Measurements from ENCODE around the gene FLRT1.

The FLRT1 gene

DNA sequence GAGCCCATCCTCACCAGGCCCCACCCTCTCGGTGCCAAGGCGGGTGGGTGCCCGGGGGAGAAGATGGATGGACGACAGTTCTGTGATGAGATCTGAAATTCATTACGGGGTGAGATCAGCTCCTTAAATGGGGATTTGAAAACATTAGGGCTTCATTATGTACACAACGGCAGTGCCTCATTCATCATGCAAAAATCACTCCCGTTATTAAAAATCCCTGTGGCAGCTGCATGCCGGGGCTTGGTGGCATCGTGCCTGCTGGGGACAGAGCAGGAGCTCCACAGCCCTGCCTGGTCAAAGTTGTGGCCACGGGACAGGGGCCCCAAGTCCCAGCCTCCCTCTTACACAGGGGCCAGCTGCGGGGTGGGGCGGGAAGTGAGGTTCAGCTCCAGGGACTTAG, 29.3 kb upstream of the FLRT1 start:
- DNase-seq (ENCODE audit: low read depth in 3 of 3) = no peak

- no peak for DNase-seq (ENCODE audit: low read depth in 3 of 3)
Measured at GRCh38 chr11:64007160-64007628, 28.5 kb upstream of the FLRT1 start.

GRCh38 chr11:64007629-64008282, 28.0 kb upstream of the FLRT1 start:
- no peak for DNase-seq (ENCODE audit: low read depth in 3 of 3)

- DNase-seq (ENCODE audit: low read depth in 3 of 3) = no peak
Measured at GRCh38 chr11:64008283-64008913, 27.3 kb upstream of the FLRT1 start.

GRCh38 chr11:64008914-64009633, 26.7 kb upstream of the FLRT1 start:
- no peak for DNase-seq (ENCODE audit: low read depth in 3 of 3)

DNA sequence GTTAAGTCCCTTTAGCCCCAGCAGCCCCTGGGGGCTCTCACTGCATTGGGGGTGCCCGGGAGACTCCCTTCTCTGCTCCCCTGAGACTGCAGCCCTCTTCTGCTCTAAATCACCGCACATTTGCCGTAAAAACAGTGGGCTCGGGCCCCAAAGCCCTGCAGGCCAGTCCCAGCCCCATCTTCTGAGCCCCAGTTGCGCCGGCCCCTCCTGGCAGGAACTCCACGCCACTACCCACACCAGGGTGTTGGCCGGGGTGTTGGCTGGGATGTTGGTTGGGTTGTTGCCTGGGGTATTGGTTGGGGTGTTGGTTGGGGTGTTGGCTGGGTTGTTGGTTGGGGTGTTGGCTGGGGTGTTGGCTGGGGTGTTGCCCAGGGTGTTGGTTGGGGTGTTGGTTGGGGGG, 26.0 kb upstream of the FLRT1 start:
- no peak for DNase-seq (ENCODE audit: low read depth in 3 of 3)

DNA sequence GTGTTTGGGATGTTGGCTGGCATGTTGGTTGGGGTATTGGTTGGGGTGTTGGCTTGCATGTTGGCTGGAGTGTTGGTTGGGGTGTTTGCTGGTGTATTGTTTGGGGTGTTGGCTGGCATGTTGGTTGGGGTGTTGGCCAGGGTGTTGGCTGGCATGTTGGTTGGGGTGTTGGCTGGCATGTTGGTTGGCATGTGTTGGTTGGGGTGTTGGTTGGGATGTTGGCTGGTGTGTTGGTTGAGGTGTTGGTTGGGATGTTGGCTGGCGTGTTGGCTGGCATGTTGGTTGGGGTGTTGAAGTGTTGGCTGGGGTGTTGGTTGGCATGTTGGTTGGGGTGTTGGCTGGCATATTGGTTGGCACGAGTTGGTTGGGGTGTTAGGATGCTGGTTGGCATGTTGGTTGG, 24.9 kb upstream of the FLRT1 start:
- DNase-seq (ENCODE audit: low read depth in 3 of 3) = no peak

DNA sequence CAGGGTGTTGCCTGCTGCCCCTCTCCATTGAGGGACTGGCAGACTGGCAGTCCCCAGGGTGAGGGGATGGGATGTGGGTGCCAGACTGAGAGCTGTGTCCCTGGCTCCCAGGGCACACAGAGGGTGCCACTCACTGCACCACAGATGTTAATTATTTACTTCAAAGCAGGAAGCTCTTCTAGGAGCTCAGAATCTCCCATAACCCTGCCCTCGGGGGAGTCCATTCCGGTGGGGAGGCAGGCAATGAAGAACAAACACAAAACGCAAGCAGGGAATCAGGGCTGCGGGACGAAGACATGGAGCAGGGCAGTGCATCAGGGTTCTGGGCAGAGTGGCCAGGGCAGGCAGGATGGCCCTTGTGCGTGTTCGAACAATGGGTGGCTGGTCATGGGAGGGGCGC, 24.4 kb upstream of the FLRT1 start:
- DNase-seq (ENCODE audit: low read depth in 3 of 3) = no peak

- no peak for DNase-seq (ENCODE audit: low read depth in 3 of 3)
Measured at GRCh38 chr11:64013141-64013896, 22.4 kb upstream of the FLRT1 start.

DNA sequence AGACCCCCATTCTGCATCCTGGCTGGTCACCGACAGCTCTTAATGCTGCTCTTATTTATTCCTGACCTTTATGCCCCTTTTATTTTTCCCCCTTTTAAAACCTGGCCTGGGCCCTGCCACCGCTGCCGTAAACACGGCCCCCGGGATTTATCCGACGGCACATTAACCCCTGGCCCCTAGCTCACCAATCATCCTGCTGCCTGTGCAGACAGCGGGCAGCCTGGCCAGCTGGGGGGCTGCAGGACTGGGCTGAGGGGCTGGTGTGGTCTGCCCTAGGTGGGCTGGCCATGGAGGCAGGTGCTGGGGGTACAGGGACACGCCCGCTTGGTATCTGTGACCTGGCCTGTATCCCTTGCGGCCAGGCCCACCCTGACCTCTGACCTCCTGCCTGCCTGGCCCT, 21.4 kb upstream of the FLRT1 start:
- no peak for DNase-seq (ENCODE audit: low read depth in 3 of 3)

DNA sequence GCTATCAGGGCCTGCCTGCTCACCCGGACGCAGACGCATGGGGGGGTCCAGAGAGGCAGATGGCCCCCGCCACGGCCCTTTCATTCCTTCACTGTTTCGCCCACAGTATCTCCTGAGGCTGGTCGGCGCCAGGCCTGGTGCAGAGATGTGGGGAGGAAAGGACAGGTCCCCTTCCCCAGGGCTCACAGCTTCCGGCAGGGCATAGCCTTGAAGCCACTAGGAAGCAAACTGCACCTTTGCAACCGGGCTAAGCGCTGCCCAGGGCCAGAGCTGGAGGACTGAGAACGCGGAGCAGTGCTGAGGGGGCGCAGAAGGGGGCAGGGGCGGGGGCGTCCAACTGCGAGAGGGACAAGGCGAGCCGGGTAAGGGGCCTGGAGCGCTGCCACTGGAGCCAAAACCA, 20.2 kb upstream of the FLRT1 start:
- DNase-seq (ENCODE audit: low read depth in 3 of 3) = no peak

- no peak for DNase-seq (ENCODE audit: low read depth in 3 of 3)
Measured at GRCh38 chr11:64015935-64016845, 19.5 kb upstream of the FLRT1 start.

- no peak for DNase-seq (ENCODE audit: low read depth in 3 of 3)
Measured at GRCh38 chr11:64017945-64018224, 17.8 kb upstream of the FLRT1 start.

DNA sequence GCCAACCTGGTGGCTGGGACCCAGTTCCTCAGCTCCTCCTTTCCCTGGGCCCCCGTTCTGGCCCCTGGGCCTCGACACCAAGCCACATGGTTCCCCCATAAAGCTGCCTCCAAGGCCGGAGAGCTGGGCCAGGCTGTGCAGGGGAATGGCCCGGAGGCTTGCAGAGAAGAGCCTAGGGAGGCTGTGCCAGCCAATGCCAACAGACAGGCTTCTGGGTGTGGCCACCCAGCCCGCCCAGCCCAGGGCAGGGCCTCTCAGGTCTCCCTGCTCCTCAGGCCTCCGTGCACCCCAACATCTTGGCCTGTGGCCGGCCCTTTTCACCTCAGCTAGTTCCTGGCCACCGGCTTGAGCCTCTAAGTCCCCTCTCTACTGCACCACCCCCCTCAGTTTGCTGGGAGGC, 17.4 kb upstream of the FLRT1 start:
- DNase-seq (ENCODE audit: low read depth in 3 of 3) = no peak

DNA sequence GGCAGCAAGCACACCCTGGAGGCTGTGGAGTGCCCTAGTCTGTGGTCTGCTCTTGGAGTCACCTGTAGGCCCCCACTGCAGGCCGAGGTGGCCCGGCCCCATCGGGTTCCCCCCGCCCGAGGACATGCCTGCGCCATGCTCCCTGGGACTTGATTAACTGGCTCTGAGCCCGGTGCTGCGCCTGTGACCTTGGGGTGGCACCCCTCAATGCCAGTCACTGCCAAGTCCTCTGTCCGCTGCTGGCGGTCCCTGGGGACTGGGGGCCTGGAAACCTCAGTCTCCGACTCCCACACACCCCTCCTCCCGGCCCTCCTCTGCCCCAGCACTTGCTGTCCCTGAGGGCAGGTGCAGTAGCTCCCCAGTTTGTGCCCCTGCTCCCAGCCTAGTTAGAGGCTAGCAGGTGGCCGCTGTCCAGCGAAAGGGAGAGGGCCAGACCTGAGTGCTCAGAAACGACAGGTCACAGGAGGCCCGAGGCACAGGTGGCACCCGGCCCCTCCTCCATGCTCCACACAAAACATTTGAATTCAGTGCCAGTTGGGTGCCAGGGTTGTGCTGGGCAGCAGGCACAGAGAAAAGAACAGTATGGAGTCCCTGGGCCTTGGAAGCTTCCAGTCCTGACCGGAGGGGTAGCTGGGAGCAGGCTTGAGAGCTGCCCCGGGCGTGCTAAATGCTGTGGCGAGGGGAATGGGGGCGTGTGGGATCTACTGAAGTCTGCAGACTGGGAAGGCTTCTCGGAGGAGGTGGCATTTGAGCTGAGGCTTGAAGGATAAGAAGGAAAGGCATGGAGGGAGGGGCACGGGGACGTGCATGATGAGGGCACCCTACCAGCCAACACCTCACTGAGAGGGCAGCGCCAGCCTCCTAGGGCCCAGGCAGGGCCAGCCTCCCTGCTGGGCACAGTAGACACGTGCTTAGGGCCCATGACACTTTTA, 16.4 kb upstream of the FLRT1 start:
- DNase-seq (ENCODE audit: low read depth in 3 of 3) = no peak

GRCh38 chr11:64020976-64021756, 14.6 kb upstream of the FLRT1 start:
- DNase-seq (ENCODE audit: low read depth in 3 of 3) = no peak

DNA sequence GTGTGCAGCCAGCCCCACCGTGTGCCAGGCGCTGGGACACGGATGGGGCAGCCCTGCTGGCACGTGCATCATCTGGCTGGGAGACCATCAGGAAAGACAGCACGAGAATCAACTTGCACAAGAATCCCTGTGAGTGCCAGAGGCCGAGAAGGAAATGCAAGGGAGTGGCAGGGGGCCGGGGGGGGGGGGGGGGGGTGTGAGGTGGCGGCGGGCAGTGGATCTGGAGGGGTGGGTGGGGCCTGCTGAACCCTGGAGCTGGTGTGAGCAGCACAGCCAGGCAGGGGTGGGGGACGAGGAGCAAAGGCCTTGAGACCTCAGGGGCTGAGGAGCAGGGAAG, 14.0 kb upstream of the FLRT1 start:
- no peak for DNase-seq (ENCODE audit: low read depth in 3 of 3)

DNA sequence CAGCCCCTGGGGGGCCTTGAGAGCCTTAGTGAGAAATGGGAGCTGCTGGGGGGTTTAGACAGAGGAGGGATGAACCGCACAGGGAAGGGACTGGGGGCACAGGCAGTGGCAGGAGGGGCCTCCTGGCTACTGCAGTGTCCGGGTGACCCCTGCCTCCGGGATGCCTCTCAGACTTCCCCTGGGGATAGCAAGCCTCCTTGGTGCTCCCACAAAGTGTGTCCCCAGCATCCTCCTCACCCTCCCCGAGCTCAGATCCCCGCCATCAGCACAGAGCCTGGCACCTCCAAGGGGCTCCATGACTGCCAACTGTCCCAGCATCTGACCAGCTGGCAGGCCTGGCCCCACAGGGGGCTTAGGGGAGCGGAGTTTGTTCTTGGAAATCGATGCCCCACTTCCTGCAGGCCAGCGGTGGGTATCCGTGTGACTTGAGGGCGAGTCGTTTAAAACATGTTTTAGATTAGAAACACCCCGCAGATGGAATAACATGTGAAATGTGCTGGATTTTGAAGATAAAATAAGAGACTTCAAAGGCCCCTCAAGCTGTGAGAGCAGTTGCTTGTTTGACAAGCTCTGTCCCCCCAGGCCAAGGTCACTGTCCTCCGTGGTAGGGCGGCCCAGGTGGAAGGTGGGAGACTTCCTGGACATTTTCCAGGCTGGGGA, 13.5 kb upstream of the FLRT1 start:
- no peak for DNase-seq (ENCODE audit: low read depth in 3 of 3)

All from stimulated activated CD4-positive, alpha-beta T cell treated with anti-CD3 and anti-CD28 coated beads, TNF-alpha, amount 100 ng/mL, for 24 hours (primary cell).